ENCODE measurements around the gene AFF3. TPM values are rescaled to one million over a fixed set of nuclear protein-coding genes. Genes with fewer than 3 reads are reported as not detected.

AFF3 gene
- total and polyA plus RNA-seq, 2 of the 8 experiments (the other 6 are each of a cell fraction or from before 2014, with no cell fraction given): 0.27 to 3.0 TPM

- TF ChIP-seq TAF1 (IDR thresholded peaks at IDR 0.05; ENCODE audit: low read depth, low read length): no peak
These were observed 523.2 kb downstream of the AFF3 start (continued) for GRCh38 chr2:99619151-99619550.
